K562 (cell line): ENCODE measurements around the gene TXN2. TPM values are rescaled to one million over a fixed set of nuclear protein-coding genes. Genes with fewer than 3 reads are reported as not detected.

Experiments
- CBX1 ChIP-seq: sonication (generic); IDR thresholded peaks from 2 replicates; pipeline ENCODE4 v1.6.1; 2016; ENCODE audit warnings: antibody characterized with exemption, low read depth, mild to moderate bottlenecking
- CBX5 ChIP-seq: IDR thresholded peaks from 2 replicates; pipeline ENCODE4 v1.6.1; 2014; ENCODE audit warnings: low read depth, borderline replicate concordance
- E2F3 ChIP-seq: fragments of 250-450 bp; sonication (Bioruptor Pico); IDR thresholded peaks from 2 replicates; pipeline ENCODE4 v1.4.0; 2020; ENCODE audit warnings: mild to moderate bottlenecking
- GTF2A2 ChIP-seq: IDR thresholded peaks from 2 replicates; pipeline ENCODE4 v1.6.1; 2016; ENCODE audit warnings: mild to moderate bottlenecking, missing genetic modification characterization, missing compliant biosample characterization
- HNRNPH1 ChIP-seq: fragments of 200-400 bp; formaldehyde crosslinking; optimal IDR thresholded peaks from 2 replicates; pipeline ENCODE3; 2017; ENCODE audit warnings: low read depth, mild to moderate bottlenecking, low read length, moderate library complexity
- LARP7 ChIP-seq: fragments of 450-650 bp; IDR thresholded peaks from 2 replicates; pipeline ENCODE4 v1.6.1; 2016
- NCOA1 ChIP-seq: fragments of 450-650 bp; IDR thresholded peaks from 2 replicates; pipeline ENCODE4 v1.6.1; 2016; ENCODE audit warnings: low read depth
- NCOA2 ChIP-seq, 2 experiments: fragments of 450-650 bp; IDR thresholded peaks; 2 replicates each; pipeline ENCODE4 v1.6.1; 2018; ENCODE audit warnings: mild to moderate bottlenecking in 2 of 2, moderate library complexity in 1 of 2; ENCODE audit not compliant: partially characterized antibody in 2 of 2
- NR2C2 ChIP-seq, 2 experiments: fragments of 200-800 bp in 1 of 2; sonication (Bioruptor generic) in 1 of 2; sonication (generic) in 1 of 2; formaldehyde crosslinking in 1 of 2; IDR thresholded peaks; 2 replicates each; pipeline versions ENCODE4 v1.6.1 to v1.8.0; 2016 to 2022; ENCODE audit warnings: mild to moderate bottlenecking in 1 of 2, missing compliant biosample characterization in 1 of 2, missing genetic modification characterization in 1 of 2, missing genetic modification reagents in 1 of 2
- PATZ1 ChIP-seq: fragments of 250-450 bp; sonication (Bioruptor Pico); IDR thresholded peaks from 2 replicates; pipeline ENCODE4 v1.5.0; 2020; ENCODE audit warnings: mild to moderate bottlenecking, borderline replicate concordance
- PHF20 ChIP-seq: fragments of 450-650 bp; IDR thresholded peaks from 2 replicates; pipeline ENCODE4 v1.6.1; 2018; ENCODE audit not compliant: partially characterized antibody
- PTBP1 ChIP-seq: fragments of 200-400 bp; formaldehyde crosslinking; IDR thresholded peaks from 2 replicates; pipeline ENCODE4 v1.6.1; 2017; ENCODE audit warnings: low read depth, low read length
- SFPQ ChIP-seq: fragments of 200-400 bp; formaldehyde crosslinking; IDR thresholded peaks from 2 replicates; pipeline ENCODE4 v1.6.1; 2017; ENCODE audit warnings: mild to moderate bottlenecking, low read depth, low read length, moderate library complexity
- SMARCC2 ChIP-seq: fragments of 450-650 bp; IDR thresholded peaks from 2 replicates; pipeline ENCODE4 v1.6.1; 2017; ENCODE audit warnings: antibody characterized with exemption, moderate library complexity, mild to moderate bottlenecking, low read depth
- ZBTB5 ChIP-seq: fragments of 450-650 bp; IDR thresholded peaks from 2 replicates; pipeline ENCODE4 v1.6.1; 2017; ENCODE audit warnings: antibody characterized with exemption
- ZC3H8 ChIP-seq: fragments of 450-650 bp; IDR thresholded peaks from 2 replicates; pipeline ENCODE4 v1.6.1; 2017
- ZNF511 ChIP-seq: sonication (generic); formaldehyde crosslinking; IDR thresholded peaks from 2 replicates; pipeline ENCODE4 v1.8.0; 2022; ENCODE audit warnings: mild to moderate bottlenecking, missing genetic modification reagents
- ZNF592 ChIP-seq: fragments of 450-650 bp; IDR thresholded peaks from 2 replicates; pipeline ENCODE4 v1.6.1; 2017; ENCODE audit warnings: antibody characterized with exemption, mild to moderate bottlenecking
- ZNF695 ChIP-seq: fragments of 450-650 bp; formaldehyde crosslinking; IDR thresholded peaks from 2 replicates; pipeline ENCODE4 v1.4.0; 2020; ENCODE audit warnings: mild to moderate bottlenecking, moderate library complexity
- polyA plus RNA-seq, 8 experiments: library from polyadenylated mRNA; depleted of rRNA in 4 of 8; stranded (reverse) in 5 of 8; unstranded in 3 of 8; fragments of >200 nt; fragmentation: Nextera tagmentation in 2 of 8; fragmentation: Illumina TruSeq in 1 of 8; extraction: Ambion mirVana in 2 of 8; extraction: Trizol in 1 of 8; gene quantifications; 2 replicates each; pipeline versions ENCODE4 v1.2.1 to v1.2.3, GENCODE V29; 2011 to 2014; ENCODE audit warnings: inconsistent platforms in 1 of 8, missing spikeins in 1 of 8
- total RNA-seq, 7 experiments: library from RNA; depleted of rRNA in 6 of 7; stranded (reverse); fragments of >200 nt in 6 of 7; fragmentation: Illumina TruSeq in 2 of 7; extraction: Trizol in 2 of 7; gene quantifications; 2 replicates each; pipeline versions ENCODE4 v1.2.1 to v1.2.3, GENCODE V29; 2011 to 2021; ENCODE audit warnings: low replicate concordance in 1 of 7

TXN2 gene
- total and polyA plus RNA-seq, 9 of the 15 experiments (the other 6 are each of a cell fraction or from before 2014, with no cell fraction given): 48.5 to 399 (median 118) TPM

- no peak for TF ChIP-seq PATZ1 (CRISPR knock-in tag)
- TF ChIP-seq SMARCC2: no peak
- TF ChIP-seq ZNF592: peak; percentile 41; the same call in 1 of the 2 replicates
- TF ChIP-seq CBX1: no peak
- no peak for TF ChIP-seq ZNF695 (CRISPR knock-in tag)
- TF ChIP-seq CBX5: no peak
- TF ChIP-seq SFPQ: no peak
- no peak for TF ChIP-seq NCOA2 (IDR thresholded peaks at IDR 0.05; ENCODE audit: partially characterized antibody in 2 of 2)
- TF ChIP-seq ZC3H8: no peak
- TF ChIP-seq E2F3 (CRISPR knock-in tag): no peak
- TF ChIP-seq LARP7: no peak
- no peak for TF ChIP-seq PHF20
- no peak for TF ChIP-seq NR2C2 (CRISPR knock-in tag; IDR thresholded peaks at IDR 0.05)
- TF ChIP-seq NR2C2 (tag; IDR thresholded peaks at IDR 0.05): no peak
- no peak for TF ChIP-seq PTBP1
- TF ChIP-seq HNRNPH1: no peak
- TF ChIP-seq GTF2A2: no peak
- TF ChIP-seq ZNF511 (CRISPR knock-in tag): no peak
- no peak for TF ChIP-seq ZBTB5
- peak; percentile 63; the same call in 1 of the 2 replicates for TF ChIP-seq NCOA1
Measured at GRCh38 chr22:36478966-36479365, 2.5 kb downstream of the TXN2 start (continued).
